PFSK-1 (cell line): ENCODE data around the gene FAM9C.

Experiments used
- FOXP2 ChIP-seq: optimal IDR thresholded peaks from 2 replicates; pipeline ENCODE3; 2011; ENCODE audit warnings: borderline replicate concordance, control low read depth, inconsistent platforms; ENCODE audit not compliant: insufficient read depth; ENCODE audit errors: extremely low read length, extremely low read depth
- POLR2AphosphoS5 ChIP-seq: IDR thresholded peaks from 2 replicates; pipeline ENCODE4 v1.6.1; 2012; ENCODE audit warnings: low read depth, mild to moderate bottlenecking, control low read depth, low read length, moderate library complexity
- SIN3A ChIP-seq: IDR thresholded peaks from 2 replicates; pipeline ENCODE4 v1.6.1; 2012; ENCODE audit warnings: mild to moderate bottlenecking, low read length, moderate library complexity, borderline replicate concordance; ENCODE audit not compliant: insufficient read depth
- TAF1 ChIP-seq: IDR thresholded peaks from 2 replicates; pipeline ENCODE4 v1.6.1; 2012; ENCODE audit warnings: low read length, control low read depth, borderline replicate concordance; ENCODE audit not compliant: insufficient read depth
- TF ChIP-seq, protein P1 (sequence below), 2 experiments: IDR thresholded peaks; 2 replicates each; pipeline versions ENCODE4 v1.6.1 to v1.8.0; 2011 to 2012; ENCODE audit warnings: low read depth in 2 of 2, low read length in 2 of 2, control low read depth in 1 of 2, inconsistent platforms in 1 of 2, mild to moderate bottlenecking in 1 of 2, moderate library complexity in 1 of 2; ENCODE audit not compliant: insufficient read depth in 1 of 2

Gene FAM9C

GRCh38 chrX:12986164-12986779 is 58.1 kb downstream of the FAM9C start:
- TF ChIP-seq POLR2AphosphoS5 (no peak), TAF1 (no peak), SIN3A (no peak), FOXP2 (no peak)
- TF ChIP-seq, protein P1, sequence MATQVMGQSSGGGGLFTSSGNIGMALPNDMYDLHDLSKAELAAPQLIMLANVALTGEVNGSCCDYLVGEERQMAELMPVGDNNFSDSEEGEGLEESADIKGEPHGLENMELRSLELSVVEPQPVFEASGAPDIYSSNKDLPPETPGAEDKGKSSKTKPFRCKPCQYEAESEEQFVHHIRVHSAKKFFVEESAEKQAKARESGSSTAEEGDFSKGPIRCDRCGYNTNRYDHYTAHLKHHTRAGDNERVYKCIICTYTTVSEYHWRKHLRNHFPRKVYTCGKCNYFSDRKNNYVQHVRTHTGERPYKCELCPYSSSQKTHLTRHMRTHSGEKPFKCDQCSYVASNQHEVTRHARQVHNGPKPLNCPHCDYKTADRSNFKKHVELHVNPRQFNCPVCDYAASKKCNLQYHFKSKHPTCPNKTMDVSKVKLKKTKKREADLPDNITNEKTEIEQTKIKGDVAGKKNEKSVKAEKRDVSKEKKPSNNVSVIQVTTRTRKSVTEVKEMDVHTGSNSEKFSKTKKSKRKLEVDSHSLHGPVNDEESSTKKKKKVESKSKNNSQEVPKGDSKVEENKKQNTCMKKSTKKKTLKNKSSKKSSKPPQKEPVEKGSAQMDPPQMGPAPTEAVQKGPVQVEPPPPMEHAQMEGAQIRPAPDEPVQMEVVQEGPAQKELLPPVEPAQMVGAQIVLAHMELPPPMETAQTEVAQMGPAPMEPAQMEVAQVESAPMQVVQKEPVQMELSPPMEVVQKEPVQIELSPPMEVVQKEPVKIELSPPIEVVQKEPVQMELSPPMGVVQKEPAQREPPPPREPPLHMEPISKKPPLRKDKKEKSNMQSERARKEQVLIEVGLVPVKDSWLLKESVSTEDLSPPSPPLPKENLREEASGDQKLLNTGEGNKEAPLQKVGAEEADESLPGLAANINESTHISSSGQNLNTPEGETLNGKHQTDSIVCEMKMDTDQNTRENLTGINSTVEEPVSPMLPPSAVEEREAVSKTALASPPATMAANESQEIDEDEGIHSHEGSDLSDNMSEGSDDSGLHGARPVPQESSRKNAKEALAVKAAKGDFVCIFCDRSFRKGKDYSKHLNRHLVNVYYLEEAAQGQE (IDR thresholded peaks at IDR 0.05; ENCODE audit: insufficient read depth in 1 of 2, low read depth in 2 of 2, low read length in 2 of 2) = no peak
